PFSK-1 (cell line): ENCODE results near the gene CDH24.

Experiments used
- FOXP2 ChIP-seq: optimal IDR thresholded peaks from 2 replicates; pipeline ENCODE3; 2011; ENCODE audit warnings: borderline replicate concordance, control low read depth, inconsistent platforms; ENCODE audit not compliant: insufficient read depth; ENCODE audit errors: extremely low read length, extremely low read depth
- POLR2AphosphoS5 ChIP-seq: IDR thresholded peaks from 2 replicates; pipeline ENCODE4 v1.6.1; 2012; ENCODE audit warnings: low read depth, mild to moderate bottlenecking, control low read depth, low read length, moderate library complexity
- TAF1 ChIP-seq: IDR thresholded peaks from 2 replicates; pipeline ENCODE4 v1.6.1; 2012; ENCODE audit warnings: low read length, control low read depth, borderline replicate concordance; ENCODE audit not compliant: insufficient read depth

- TF ChIP-seq POLR2AphosphoS5 (no peak), FOXP2 (no peak), TAF1 (no peak)
These were observed 14.2 kb downstream of the CDH24 start for GRCh38 chr14:23043145-23043544.
